HUES48 (cell line): ENCODE results near the gene SLC4A4.

Source experiments
- H3K27ac ChIP-seq: one replicate; pipeline ENCODE4 v1.7.0; 2013; ENCODE audit warnings: low read depth, low read length, inconsistent platforms
- H3K27me3 ChIP-seq: 2 replicates; pipeline ENCODE4 v1.6.1; 2013; ENCODE audit warnings: mild to moderate bottlenecking, low read length; ENCODE audit not compliant: control insufficient read depth, insufficient read depth
- H3K36me3 ChIP-seq: 2 replicates; pipeline ENCODE4 v1.6.1; 2013; ENCODE audit warnings: low read length; ENCODE audit not compliant: control insufficient read depth, insufficient read depth
- H3K4me1 ChIP-seq: 2 replicates; pipeline ENCODE4 v1.6.1; 2013; ENCODE audit warnings: mild to moderate bottlenecking, low read length; ENCODE audit not compliant: control insufficient read depth, insufficient read depth
- H3K4me3 ChIP-seq: 2 replicates; pipeline ENCODE4 v1.5.1; 2013; ENCODE audit warnings: mild to moderate bottlenecking, low read depth, low read length
- H3K9ac ChIP-seq: 2 replicates; pipeline ENCODE4 v1.6.1; 2013; ENCODE audit warnings: mild to moderate bottlenecking, low read depth, low read length, moderate library complexity
- H3K9me3 ChIP-seq: 2 replicates; pipeline ENCODE4 v1.6.1; 2013; ENCODE audit warnings: low read length; ENCODE audit not compliant: control insufficient read depth, insufficient read depth

SLC4A4 gene

GRCh38 chr4:71444395-71444794 lies 105.6 kb downstream of the SLC4A4 start:
- no peak overlapping the region for H3K9ac ChIP-seq
- no peak overlapping the region for H3K27ac ChIP-seq
- no peak overlapping the region for H3K4me3 ChIP-seq
- H3K4me1 ChIP-seq = no peaks in the 10 kb centered on the region
- H3K36me3 ChIP-seq = no peaks in the 10 kb centered on the region
- H3K9me3 ChIP-seq = no peaks in the 10 kb centered on the region
- no peaks in the 10 kb centered on the region for H3K27me3 ChIP-seq

- Histone ChIP-seq H3K9me3 (no peaks in the 10 kb centered on the region), H3K27me3 (no peaks in the 10 kb centered on the region), H3K36me3 (no peaks in the 10 kb centered on the region), H3K27ac (no peak overlapping the region), H3K4me3 (no peak overlapping the region), H3K9ac (no peak overlapping the region), H3K4me1 (no peaks in the 10 kb centered on the region)
These were observed 107.0 kb downstream of the SLC4A4 start for GRCh38 chr4:71445811-71446210.

- no peak overlapping the region for H3K4me3 ChIP-seq
- H3K9ac ChIP-seq = no peak overlapping the region
- no peak overlapping the region for H3K27ac ChIP-seq
- no peaks in the 10 kb centered on the region for H3K27me3 ChIP-seq
- H3K36me3 ChIP-seq = no peaks in the 10 kb centered on the region
- no peaks in the 10 kb centered on the region for H3K4me1 ChIP-seq
- no peaks in the 10 kb centered on the region for H3K9me3 ChIP-seq
These were observed 107.8 kb downstream of the SLC4A4 start for GRCh38 chr4:71446479-71447081.

GRCh38 chr4:71449040-71449439 lies 110.2 kb downstream of the SLC4A4 start:
- Histone ChIP-seq H3K27ac (no peak overlapping the region), H3K9ac (no peak overlapping the region), H3K4me3 (no peak overlapping the region), H3K27me3 (no peaks in the 10 kb centered on the region), H3K36me3 (no peaks in the 10 kb centered on the region), H3K4me1 (no peaks in the 10 kb centered on the region), H3K9me3 (no peaks in the 10 kb centered on the region)

DNA sequence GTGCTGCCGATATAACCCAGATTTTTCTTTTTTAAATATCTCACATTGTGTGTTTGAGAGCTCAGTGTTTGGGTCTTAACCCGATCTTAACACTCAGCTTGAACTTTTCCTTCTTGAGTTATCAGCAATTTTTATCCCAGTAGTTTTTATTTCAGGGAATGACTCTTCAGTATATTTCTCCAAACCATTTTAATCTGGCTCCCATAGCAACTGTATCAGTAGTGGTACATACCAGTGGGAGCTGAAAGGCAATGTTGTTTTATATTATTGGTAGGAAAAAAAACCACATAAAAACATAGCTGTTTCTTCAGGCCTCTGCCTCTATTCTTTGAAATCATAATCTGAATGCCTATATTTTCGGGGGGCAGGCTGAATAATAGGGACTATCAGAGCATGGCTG lies 111.1 kb downstream of the SLC4A4 start:
- H3K36me3 ChIP-seq = no peaks in the 10 kb centered on the region
- no peak overlapping the region for H3K27ac ChIP-seq
- H3K4me3 ChIP-seq = no peak overlapping the region
- no peaks in the 10 kb centered on the region for H3K4me1 ChIP-seq
- no peak overlapping the region for H3K9ac ChIP-seq
- H3K9me3 ChIP-seq = no peaks in the 10 kb centered on the region
- no peaks in the 10 kb centered on the region for H3K27me3 ChIP-seq

DNA sequence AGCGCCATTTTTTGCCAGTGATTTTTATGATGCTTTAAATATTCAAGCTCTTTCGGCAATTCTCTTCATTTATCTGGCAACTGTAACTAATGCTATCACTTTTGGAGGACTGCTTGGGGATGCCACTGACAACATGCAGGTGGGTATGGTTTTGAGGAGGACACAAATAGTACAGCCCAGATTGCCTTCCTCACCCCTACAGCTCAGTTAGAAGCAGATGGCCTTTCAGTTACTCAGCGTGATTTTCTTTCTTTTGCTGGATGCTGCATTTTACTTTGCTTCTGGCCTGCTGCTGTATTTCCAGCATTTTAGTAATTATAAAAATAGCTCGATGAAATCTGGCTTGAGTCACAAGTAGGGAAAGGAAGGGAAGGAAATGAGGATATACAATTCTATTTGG lies 114.7 kb downstream of the SLC4A4 start:
- H3K4me3 ChIP-seq = no peak overlapping the region
- H3K4me1 ChIP-seq = no peaks in the 10 kb centered on the region
- no peaks in the 10 kb centered on the region for H3K9me3 ChIP-seq
- no peak overlapping the region for H3K27ac ChIP-seq
- no peaks in the 10 kb centered on the region for H3K27me3 ChIP-seq
- H3K36me3 ChIP-seq = no peaks in the 10 kb centered on the region
- H3K9ac ChIP-seq = no peak overlapping the region

DNA sequence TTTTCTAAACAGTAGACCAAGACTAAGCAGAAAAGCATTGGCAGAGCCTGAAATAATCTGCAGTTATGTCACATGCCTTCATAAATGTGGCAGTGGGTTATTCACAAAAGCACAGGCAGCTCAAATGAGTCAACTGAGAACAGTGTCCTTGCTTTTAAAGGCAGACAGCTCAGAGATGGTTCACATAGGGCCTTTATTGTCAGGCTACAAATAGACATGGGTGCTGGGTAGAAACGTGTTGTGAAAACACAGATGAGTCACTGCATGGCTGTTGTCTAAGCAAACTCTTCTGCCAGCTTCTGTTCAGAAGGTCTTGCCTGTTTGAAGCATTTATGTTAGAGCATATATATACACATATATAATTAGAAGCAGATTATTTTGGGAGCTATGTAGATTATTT lies 118.0 kb downstream of the SLC4A4 start:
- Histone ChIP-seq H3K4me1 (peaks cover 3% of the 10 kb centered on the region; the same call in 1 of the 2 replicates), H3K36me3 (no peaks in the 10 kb centered on the region), H3K27me3 (no peaks in the 10 kb centered on the region), H3K27ac (no peak overlapping the region), H3K9ac (no peak overlapping the region), H3K4me3 (no peak overlapping the region), H3K9me3 (no peaks in the 10 kb centered on the region)

- H3K27ac ChIP-seq = no peak overlapping the region
- no peaks in the 10 kb centered on the region for H3K9me3 ChIP-seq
- no peak overlapping the region for H3K9ac ChIP-seq
- H3K4me3 ChIP-seq = no peak overlapping the region
- H3K27me3 ChIP-seq = no peaks in the 10 kb centered on the region
- H3K36me3 ChIP-seq = no peaks in the 10 kb centered on the region
- H3K4me1 ChIP-seq = peaks cover 3% of the 10 kb centered on the region; the same call in 1 of the 2 replicates
These were observed 121.6 kb downstream of the SLC4A4 start for GRCh38 chr4:71460371-71460770.

- Histone ChIP-seq H3K4me1 (peaks cover 3% of the 10 kb centered on the region; the same call in 1 of the 2 replicates), H3K27ac (no peak overlapping the region), H3K9ac (no peak overlapping the region), H3K4me3 (no peak overlapping the region), H3K36me3 (no peaks in the 10 kb centered on the region), H3K27me3 (no peaks in the 10 kb centered on the region), H3K9me3 (no peaks in the 10 kb centered on the region)
These were observed 122.6 kb downstream of the SLC4A4 start for GRCh38 chr4:71461422-71461821.

- Histone ChIP-seq H3K9me3 (no peaks in the 10 kb centered on the region), H3K27ac (no peak overlapping the region), H3K36me3 (no peaks in the 10 kb centered on the region)
These were observed 128.0 kb downstream of the SLC4A4 start for GRCh38 chr4:71466775-71467174.

DNA sequence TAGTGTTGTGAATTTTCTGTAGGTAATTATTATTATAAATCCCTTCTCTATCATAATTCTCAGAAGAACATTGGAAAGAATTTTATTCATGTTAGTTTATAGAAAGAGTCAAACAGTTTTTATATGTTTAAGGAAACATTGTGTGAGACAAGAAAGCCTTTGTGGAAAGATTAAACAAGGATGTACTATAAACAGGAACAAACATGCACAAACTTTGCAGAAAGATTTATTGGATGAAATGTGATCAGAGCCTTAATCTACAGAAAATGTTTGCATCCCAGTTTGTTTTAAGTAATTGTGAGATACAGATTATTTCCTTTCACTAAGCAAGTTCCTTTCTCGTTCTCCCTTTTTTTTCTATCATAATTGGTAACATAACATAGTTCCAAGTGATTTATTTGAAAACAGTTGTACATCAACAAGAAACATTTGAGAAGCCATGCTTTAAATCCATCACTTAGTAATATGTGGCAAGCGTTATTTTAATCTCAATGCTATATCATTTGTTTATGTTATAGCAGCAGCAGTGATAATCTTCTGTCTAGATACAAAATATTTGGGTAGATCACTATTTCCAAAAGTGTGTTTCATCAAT lies 129.4 kb downstream of the SLC4A4 start:
- no peak overlapping the region for H3K27ac ChIP-seq

More at GRCh38 chr4:71466775-71467174, 128.0 kb downstream of the SLC4A4 start:
- H3K4me1 ChIP-seq = no peaks in the 10 kb centered on the region
- H3K27me3 ChIP-seq = no peaks in the 10 kb centered on the region
- H3K9ac ChIP-seq = no peak overlapping the region
- no peak overlapping the region for H3K4me3 ChIP-seq

More for the DNA sequence above, 129.4 kb downstream of the SLC4A4 start:
- Histone ChIP-seq H3K9me3 (no peaks in the 10 kb centered on the region), H3K36me3 (no peaks in the 10 kb centered on the region), H3K27me3 (no peaks in the 10 kb centered on the region), H3K9ac (no peak overlapping the region), H3K4me1 (no peaks in the 10 kb centered on the region), H3K4me3 (no peak overlapping the region)
